WI38 (cell line): Measurements from ENCODE around the gene APRT.

Experiments used
- H3K4me3 ChIP-seq: 2 replicates; pipeline ENCODE4 v1.5.1; 2011; ENCODE audit warnings: low read depth, mild to moderate bottlenecking, control low read depth, low read length
- TF ChIP-seq, protein P1 (sequence below): IDR thresholded peaks from 2 replicates; pipeline ENCODE4 v1.5.1; 2012; ENCODE audit warnings: low read depth, mild to moderate bottlenecking, control low read depth, low read length

The APRT gene

DNA sequence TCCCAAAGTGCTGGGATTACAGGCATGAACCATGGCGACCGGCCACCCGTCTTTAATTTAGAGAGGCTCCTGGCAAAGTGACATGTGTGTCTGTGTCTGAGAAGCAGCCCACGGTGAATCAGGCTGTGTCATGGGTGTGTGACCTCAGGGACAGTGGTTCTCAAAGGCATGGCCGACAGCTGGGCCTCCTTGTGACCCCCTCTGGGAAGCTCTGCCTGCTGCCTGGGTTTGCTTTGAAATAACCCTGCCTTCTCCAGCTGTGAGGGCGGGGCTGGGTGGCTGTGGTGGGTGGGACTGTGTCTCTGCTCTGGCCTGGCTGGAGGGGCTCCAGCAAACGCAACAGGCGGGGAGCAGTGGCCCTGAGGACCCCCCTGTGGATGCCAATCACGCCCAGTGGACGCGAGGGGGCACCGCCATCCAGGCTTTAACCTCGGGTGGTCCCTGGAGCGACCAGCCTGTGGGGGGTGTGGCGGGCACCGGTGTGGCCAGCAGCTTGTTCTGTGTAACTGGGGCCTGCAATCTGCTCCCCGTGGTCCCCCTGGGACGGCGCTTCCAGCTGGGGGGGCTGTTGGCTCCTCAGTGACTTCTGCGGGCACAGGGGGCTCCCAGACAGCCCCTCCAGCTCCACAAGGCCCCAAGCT lies 8.8 kb upstream of the APRT start:
- TF ChIP-seq, protein P1, sequence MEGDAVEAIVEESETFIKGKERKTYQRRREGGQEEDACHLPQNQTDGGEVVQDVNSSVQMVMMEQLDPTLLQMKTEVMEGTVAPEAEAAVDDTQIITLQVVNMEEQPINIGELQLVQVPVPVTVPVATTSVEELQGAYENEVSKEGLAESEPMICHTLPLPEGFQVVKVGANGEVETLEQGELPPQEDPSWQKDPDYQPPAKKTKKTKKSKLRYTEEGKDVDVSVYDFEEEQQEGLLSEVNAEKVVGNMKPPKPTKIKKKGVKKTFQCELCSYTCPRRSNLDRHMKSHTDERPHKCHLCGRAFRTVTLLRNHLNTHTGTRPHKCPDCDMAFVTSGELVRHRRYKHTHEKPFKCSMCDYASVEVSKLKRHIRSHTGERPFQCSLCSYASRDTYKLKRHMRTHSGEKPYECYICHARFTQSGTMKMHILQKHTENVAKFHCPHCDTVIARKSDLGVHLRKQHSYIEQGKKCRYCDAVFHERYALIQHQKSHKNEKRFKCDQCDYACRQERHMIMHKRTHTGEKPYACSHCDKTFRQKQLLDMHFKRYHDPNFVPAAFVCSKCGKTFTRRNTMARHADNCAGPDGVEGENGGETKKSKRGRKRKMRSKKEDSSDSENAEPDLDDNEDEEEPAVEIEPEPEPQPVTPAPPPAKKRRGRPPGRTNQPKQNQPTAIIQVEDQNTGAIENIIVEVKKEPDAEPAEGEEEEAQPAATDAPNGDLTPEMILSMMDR: no peak
- H3K4me3 ChIP-seq: no peak overlapping the region

DNA sequence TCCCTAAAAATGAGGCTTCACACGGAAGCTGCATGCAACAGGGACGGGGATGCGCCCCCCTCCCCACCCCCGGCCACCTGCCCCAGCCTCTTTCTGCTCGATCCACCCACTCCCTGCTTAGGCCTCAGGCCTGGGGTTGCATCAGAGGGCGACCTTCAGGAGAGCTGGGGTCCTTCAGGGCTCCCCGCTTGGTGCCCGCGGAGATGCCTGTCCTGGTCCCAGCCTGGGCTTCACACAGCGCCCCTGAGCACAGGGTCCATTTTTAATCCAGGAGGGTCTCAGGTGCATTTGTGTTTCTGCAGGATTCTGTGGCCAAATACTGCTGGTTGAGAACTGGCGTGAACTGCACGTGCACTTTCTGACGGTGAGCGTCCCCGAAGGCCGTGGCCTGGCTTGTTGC lies 7.4 kb upstream of the APRT start:
- no peak overlapping the region for H3K4me3 ChIP-seq
- TF ChIP-seq, protein P1: no peak

DNA sequence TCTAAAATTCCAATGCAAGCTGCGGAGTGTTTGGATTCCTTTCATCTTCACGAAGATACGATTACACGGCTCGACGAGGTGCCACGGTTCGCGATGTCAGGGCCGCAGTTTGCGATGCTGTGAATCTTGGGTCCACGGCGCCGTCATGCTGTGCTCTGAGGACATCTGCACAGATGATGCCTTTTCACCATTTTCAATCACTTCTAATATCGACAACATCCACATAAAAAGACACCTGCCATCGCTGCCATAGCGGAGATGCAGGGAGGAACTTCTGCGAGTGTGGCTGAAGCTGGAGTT lies 6.8 kb upstream of the APRT start:
- no peak overlapping the region for H3K4me3 ChIP-seq
- TF ChIP-seq, protein P1: no peak

DNA sequence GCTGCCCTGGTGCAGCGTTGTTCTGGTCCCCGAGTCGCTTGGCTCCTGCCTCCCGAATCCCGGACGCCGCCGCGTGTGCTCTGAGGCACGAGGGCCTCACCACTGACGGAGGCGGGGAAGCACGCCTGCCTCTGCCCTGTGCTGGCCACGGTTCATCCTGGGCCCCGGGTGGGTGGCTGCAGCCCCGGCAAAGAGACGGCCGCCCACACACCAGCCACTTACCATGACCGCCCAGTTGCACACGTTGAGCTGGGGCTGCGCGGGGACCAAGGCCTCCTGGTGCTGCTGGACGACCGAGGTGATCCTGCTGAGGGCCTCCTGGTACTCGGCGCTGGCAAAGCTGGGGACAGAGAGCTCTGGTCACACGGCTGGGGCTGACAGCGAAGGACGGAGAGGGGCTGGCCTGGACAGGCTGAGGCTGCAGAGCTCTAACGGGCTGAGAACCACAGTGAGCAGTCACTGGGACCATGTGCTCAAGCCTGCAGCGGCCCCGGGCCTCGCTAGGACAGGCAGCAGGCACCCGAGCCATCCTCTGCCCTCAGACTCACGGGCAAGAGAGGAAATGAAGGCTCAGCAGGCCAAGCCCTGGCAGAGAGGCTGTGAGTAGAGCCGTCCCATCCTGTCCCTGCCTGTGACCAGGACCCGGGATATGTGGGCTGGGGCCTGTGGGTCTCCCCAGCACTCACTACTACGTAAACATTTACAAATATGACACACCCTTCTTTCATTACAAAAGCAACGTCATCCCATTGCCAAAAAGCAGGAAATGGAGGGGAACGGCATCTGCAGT lies 6.3 kb upstream of the APRT start:
- TF ChIP-seq, protein P1: no peak
- H3K4me3 ChIP-seq: peak overlapping the region; percentile 14; the same call in 1 of the 2 replicates

DNA sequence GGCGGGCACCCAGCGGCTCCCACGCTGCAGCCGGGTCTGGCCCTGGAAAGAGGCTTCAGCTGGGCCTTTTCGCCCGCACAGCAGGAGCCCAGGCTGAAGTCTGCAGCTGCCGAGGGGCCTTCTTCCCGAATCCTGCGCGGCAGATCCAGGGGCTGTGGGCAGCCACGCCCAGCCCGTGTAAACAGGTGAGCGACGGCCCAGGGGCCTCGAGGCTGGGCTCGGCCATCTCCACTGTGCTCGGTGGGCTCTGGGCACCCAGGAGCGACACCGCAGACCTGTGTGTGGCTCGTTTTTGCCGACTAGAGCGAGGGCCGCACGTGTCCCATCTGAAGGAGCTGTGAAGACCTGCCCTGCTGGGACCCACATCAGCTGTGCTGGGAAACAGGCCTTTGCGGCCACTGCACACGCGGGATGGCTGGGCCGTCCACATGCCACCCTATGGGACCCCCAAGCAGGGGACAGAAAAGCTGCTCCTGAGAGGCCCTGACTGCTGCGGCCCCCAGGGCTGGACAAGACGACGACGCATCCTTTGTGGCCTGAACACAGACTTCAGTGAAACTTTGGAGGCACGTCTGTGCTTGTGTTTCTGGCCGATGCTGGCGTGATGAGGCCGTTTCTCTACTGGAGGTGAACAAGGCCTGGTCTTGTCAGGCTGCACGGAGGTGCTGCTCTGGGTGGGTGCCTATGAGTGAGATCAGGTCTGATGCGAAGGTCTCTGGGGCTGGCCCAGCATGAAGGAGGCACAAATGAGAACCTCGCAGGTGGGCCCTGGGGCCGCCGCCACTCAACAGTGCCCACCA lies 5.2 kb upstream of the APRT start:
- no peak overlapping the region for H3K4me3 ChIP-seq
- TF ChIP-seq, protein P1: no peak

DNA sequence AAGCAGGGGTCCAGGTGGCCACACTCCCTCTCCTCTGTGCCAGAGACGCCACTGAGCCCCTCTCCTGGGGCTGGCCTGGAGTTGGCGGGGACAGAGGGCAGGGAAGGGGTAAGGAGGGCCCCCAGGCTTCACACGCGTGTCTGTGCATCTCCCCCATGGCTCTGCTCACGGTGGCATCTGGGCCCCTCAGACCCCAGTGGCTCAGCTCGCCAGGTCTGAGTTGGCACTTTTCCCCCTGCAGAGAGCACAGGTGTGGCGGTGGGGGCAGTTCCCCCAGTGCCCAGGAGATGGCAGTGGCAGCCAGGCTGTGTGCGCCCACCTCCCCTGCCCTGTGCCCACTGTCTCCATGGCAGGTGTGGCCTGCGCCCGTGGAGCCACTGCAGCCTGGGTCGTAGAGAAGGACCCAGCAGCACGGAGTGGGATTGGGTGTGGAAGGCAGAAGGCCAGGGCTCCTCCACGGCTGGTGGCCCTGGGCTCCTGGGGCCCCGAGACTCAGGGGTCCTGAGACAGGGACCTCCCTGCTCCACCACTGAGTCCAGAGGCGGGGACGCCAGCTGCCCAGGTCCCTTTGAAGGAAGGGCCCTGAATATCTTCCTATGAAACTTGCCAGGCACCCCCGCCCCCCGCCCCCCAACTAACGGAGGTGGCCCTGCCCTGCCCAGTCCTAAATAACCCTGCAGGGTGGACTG lies 4.3 kb upstream of the APRT start:
- H3K4me3 ChIP-seq: no peak overlapping the region
- TF ChIP-seq, protein P1: peak; percentile 65
